Endothelial cell of umbilical vein (primary cell): ENCODE measurements around the gene COX8A. TPM values are rescaled to one million over a fixed set of nuclear protein-coding genes. Genes with fewer than 3 reads are reported as not detected.

Experiments
- BruUV-seq: library from RNA; stranded (reverse); fragments of 400-500 nt; replicated peaks from 2 replicates; lab custom pipeline; 2021; lab: Mats Ljungman, UMichigan
- CTCF ChIA-PET: fragments of 300-600, 350-600 bp; sonication (Branson Sonifier 250); formaldehyde crosslinking; loops from one replicate; lab custom pipeline; 2021; ENCODE audit warnings: antibody characterized with exemption, inconsistent platforms; lab: Charles Lee
- POLR2A ChIA-PET: fragments of 300-600, 350-600 bp; sonication (Branson Sonifier 250); formaldehyde crosslinking; loops from one replicate; lab custom pipeline; 2021; ENCODE audit warnings: antibody characterized with exemption, inconsistent platforms; lab: Charles Lee
- DNase-seq: peaks from one replicate; pipeline ENCODE4 v3.0.0-alpha.2; 2011; ENCODE audit warnings: low read depth, low spot score
- FAIRE-seq: peaks from 2 replicates; lab custom pipeline; 2011; peaks lifted over from hg19 to GRCh38; lab: Jason Lieb, UNC
- H2AFZ ChIP-seq: 2 replicates; pipeline ENCODE4 v1.6.0; 2012; ENCODE audit warnings: low read depth, low read length, control low read depth, inconsistent platforms
- H3K27ac ChIP-seq: 2 replicates; pipeline ENCODE4 v1.5.1; 2011; ENCODE audit warnings: low read depth, mild to moderate bottlenecking, control low read depth, low read length, moderate library complexity; ENCODE audit not compliant: insufficient read depth
- H3K27me3 ChIP-seq, 2 experiments: 2 replicates each; pipeline versions ENCODE4 v1.6.0 to v1.6.1; 2011; ENCODE audit warnings: low read length in 2 of 2, mixed read lengths in 1 of 2; ENCODE audit not compliant: control insufficient read depth in 2 of 2, insufficient read depth in 2 of 2
- H3K36me3 ChIP-seq, 2 experiments: 2 replicates in 1 of 2; 3 replicates in 1 of 2; pipeline ENCODE4 v1.5.1; 2011; ENCODE audit warnings: low read length in 2 of 2, mild to moderate bottlenecking in 1 of 2, moderate library complexity in 1 of 2; ENCODE audit not compliant: control insufficient read depth in 2 of 2, insufficient read depth in 2 of 2; ENCODE audit errors: extremely low read depth in 1 of 2
- H3K4me1 ChIP-seq: 3 replicates; pipeline ENCODE4 v1.5.1; 2011; ENCODE audit warnings: mild to moderate bottlenecking, low read length; ENCODE audit not compliant: control insufficient read depth, insufficient read depth; ENCODE audit errors: extremely low read depth
- H3K4me2 ChIP-seq: 2 replicates; pipeline ENCODE4 v1.6.1; 2011; ENCODE audit warnings: low read length, control low read depth, mixed read lengths; ENCODE audit not compliant: insufficient read depth
- H3K4me3 ChIP-seq, 3 experiments: fragments of 200-600 bp in 1 of 3; sonication (generic), shearing (Covaris generic) in 1 of 3; replicated peaks in 1 of 3; 2 replicates each; pipeline ENCODE4 v1.5.1; 2011 to 2016; ENCODE audit warnings: control low read depth in 3 of 3, low read length in 3 of 3, mild to moderate bottlenecking in 2 of 3, inconsistent platforms in 1 of 3, low read depth in 1 of 3, moderate library complexity in 1 of 3; ENCODE audit not compliant: insufficient read depth in 1 of 3
- H3K79me2 ChIP-seq: 2 replicates; pipeline ENCODE4 v1.6.0; 2012; ENCODE audit warnings: low read length, inconsistent platforms; ENCODE audit not compliant: control insufficient read depth, insufficient read depth
- H3K9ac ChIP-seq: replicated peaks from 2 replicates; pipeline ENCODE3; 2011; ENCODE audit warnings: low read length, control low read depth; ENCODE audit not compliant: insufficient read depth; ENCODE audit errors: extremely low read depth
- H3K9me1 ChIP-seq: replicated peaks from 3 replicates; pipeline ENCODE4 v1.6.0; 2011; ENCODE audit warnings: mild to moderate bottlenecking, low read length; ENCODE audit not compliant: control insufficient read depth, insufficient read depth; ENCODE audit errors: extremely low read depth
- H3K9me3 ChIP-seq: replicated peaks from 2 replicates; pipeline ENCODE4 v1.5.1; 2012; ENCODE audit warnings: low read length, inconsistent platforms; ENCODE audit not compliant: control insufficient read depth, insufficient read depth
- H4K20me1 ChIP-seq: replicated peaks from 2 replicates; pipeline ENCODE3; 2011; ENCODE audit warnings: mild to moderate bottlenecking, low read length; ENCODE audit not compliant: control insufficient read depth, insufficient read depth; ENCODE audit errors: extremely low read depth
- EZH2 ChIP-seq: IDR thresholded peaks from 2 replicates; pipeline ENCODE4 v1.6.1; 2012; ENCODE audit warnings: borderline replicate concordance, low read depth, mild to moderate bottlenecking, moderate library complexity, low read length, inconsistent platforms; ENCODE audit not compliant: severe bottlenecking
- FOS ChIP-seq: IDR thresholded peaks from 2 replicates; pipeline ENCODE4 v1.6.1; 2011; ENCODE audit warnings: mild to moderate bottlenecking, low read length, moderate library complexity, borderline replicate concordance; ENCODE audit not compliant: insufficient read depth
- GATA2 ChIP-seq: IDR thresholded peaks from 2 replicates; pipeline ENCODE4 v1.7.0; 2011; ENCODE audit warnings: low read depth, mild to moderate bottlenecking, moderate library complexity, mixed read lengths, low read length; ENCODE audit not compliant: insufficient read length, insufficient read depth
- JUN ChIP-seq: IDR thresholded peaks from 2 replicates; pipeline ENCODE4 v1.6.1; 2011; ENCODE audit warnings: borderline replicate concordance, low read depth; ENCODE audit not compliant: insufficient read length, insufficient read depth
- MYC ChIP-seq: IDR thresholded peaks from one replicate; pipeline ENCODE4 v1.6.1; 2011; ENCODE audit warnings: mild to moderate bottlenecking, low read depth, low read length
- POLR2A ChIP-seq: IDR thresholded peaks from 2 replicates; pipeline ENCODE4 v1.6.1; 2012; ENCODE audit warnings: low read depth, mild to moderate bottlenecking, control low read depth, low read length
- POLR2AphosphoS5 ChIP-seq: IDR thresholded peaks from 2 replicates; pipeline ENCODE4 v1.6.1; 2012; ENCODE audit warnings: low read depth, mild to moderate bottlenecking, control low read depth, low read length, moderate library complexity; ENCODE audit not compliant: insufficient read depth
- dilution Hi-C: fragments of 300-500 bp; cut with MboI; formaldehyde crosslinking; loops from one replicate; pipeline ENCODE4 v1.15.0; 2019; ENCODE audit warnings: low sequenced_read_pairs; ENCODE audit not compliant: extremely low pct_ligation_motif_present
- intact Hi-C: fragments of 100-400 bp; cut with micrococcal nuclease; formaldehyde crosslinking; loops from one replicate; pipeline ENCODE4 v1.10.0; 2022
- polyA plus RNA-seq, 4 experiments: library from polyadenylated mRNA; depleted of rRNA in 3 of 4; stranded (reverse) in 3 of 4; unstranded in 1 of 4; fragments of >200 nt; gene quantifications; 2 replicates each; pipeline versions ENCODE4 v1.2.1 to v1.2.3, GENCODE V29; 2011 to 2012; ENCODE audit warnings: missing spikeins in 1 of 4
- total RNA-seq: library from RNA; stranded (reverse); gene quantifications from 2 replicates; pipeline ENCODE4 v1.2.3, GENCODE V29; 2021
- TF ChIP-seq, protein P1 (sequence below), 2 donors: IDR thresholded peaks; 1 replicate in 1 of 2; 2 replicates in 1 of 2; pipeline ENCODE4 v1.5.1; 2011; ENCODE audit warnings: low read length in 2 of 2, mild to moderate bottlenecking in 2 of 2, moderate library complexity in 2 of 2, control low read depth in 1 of 2, inconsistent platforms in 1 of 2, low read depth in 1 of 2; ENCODE audit not compliant: insufficient read depth in 1 of 2; ENCODE audit errors: extremely low read depth in 1 of 2
- TF ChIP-seq, protein P2 (sequence below): IDR thresholded peaks from 2 replicates; pipeline ENCODE4 v1.6.1; 2011; ENCODE audit not compliant: insufficient read depth, insufficient read length

COX8A gene
- total and polyA plus RNA-seq, 2 donors (not counting 3 experiments of a cell fraction or from before 2014, with no cell fraction given), result 339 to 930 TPM

DNA sequence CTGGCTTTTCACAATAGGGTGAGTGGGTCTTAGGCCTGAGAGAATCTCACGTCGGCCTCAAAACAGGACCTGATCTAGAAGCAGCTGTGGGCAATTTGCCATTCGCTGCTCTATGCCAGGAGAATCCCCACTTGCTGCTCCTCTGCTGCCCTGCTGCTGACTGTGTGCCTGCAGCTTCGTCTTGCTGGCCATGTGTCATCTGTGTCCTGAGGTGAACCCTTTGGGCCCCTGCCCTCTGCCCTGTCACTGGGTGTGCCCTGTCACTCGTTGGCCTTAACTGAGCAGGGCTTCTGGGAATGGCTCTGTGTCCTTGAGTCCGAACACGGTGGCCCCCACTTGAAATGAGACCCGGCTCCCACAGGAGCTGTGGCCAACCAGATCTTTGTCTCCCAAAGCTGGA, 29.4 kb upstream of the COX8A start:
- Histone ChIP-seq H3K4me3 (no peak overlapping the region), H3K27me3 (no peaks in the 10 kb centered on the region), H3K9ac (no peak overlapping the region), H3K36me3 (peaks cover 2 to 11% of the 10 kb centered on the region in 2 experiments), H3K9me3 (no peaks in the 10 kb centered on the region), H2AFZ (no peak overlapping the region), H3K4me1 (no peaks in the 10 kb centered on the region), H3K4me2 (no peak overlapping the region), H4K20me1 (no peaks in the 10 kb centered on the region), H3K9me1 (no peaks in the 10 kb centered on the region), H3K27ac (no peak overlapping the region), H3K79me2 (peaks cover 19% of the 10 kb centered on the region)
- ChIA-PET CTCF (interaction anchor here (0.7 to 6.9 kb wide), 17 partner anchors 10 to 306 kb away, joined by 3 to 264 read pairs (median 9); partner anchors contain the start of genes MARK2, RCOR2 and ZFTA), POLR2A (no interaction called here)
- TF ChIP-seq, protein P1, sequence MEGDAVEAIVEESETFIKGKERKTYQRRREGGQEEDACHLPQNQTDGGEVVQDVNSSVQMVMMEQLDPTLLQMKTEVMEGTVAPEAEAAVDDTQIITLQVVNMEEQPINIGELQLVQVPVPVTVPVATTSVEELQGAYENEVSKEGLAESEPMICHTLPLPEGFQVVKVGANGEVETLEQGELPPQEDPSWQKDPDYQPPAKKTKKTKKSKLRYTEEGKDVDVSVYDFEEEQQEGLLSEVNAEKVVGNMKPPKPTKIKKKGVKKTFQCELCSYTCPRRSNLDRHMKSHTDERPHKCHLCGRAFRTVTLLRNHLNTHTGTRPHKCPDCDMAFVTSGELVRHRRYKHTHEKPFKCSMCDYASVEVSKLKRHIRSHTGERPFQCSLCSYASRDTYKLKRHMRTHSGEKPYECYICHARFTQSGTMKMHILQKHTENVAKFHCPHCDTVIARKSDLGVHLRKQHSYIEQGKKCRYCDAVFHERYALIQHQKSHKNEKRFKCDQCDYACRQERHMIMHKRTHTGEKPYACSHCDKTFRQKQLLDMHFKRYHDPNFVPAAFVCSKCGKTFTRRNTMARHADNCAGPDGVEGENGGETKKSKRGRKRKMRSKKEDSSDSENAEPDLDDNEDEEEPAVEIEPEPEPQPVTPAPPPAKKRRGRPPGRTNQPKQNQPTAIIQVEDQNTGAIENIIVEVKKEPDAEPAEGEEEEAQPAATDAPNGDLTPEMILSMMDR (IDR thresholded peaks at IDR 0.05; ENCODE audit: extremely low read depth in 1 of 2, insufficient read depth in 1 of 2, low read depth in 1 of 2, low read length in 2 of 2), result no peak
- TF ChIP-seq, protein P2, sequence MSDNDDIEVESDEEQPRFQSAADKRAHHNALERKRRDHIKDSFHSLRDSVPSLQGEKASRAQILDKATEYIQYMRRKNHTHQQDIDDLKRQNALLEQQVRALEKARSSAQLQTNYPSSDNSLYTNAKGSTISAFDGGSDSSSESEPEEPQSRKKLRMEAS, result no peak
- TF ChIP-seq JUN (no peak), MYC (no peak), EZH2 (no peak), POLR2A (no peak), GATA2 (no peak), POLR2AphosphoS5 (no peak), FOS (no peak)
- DNase-seq (no peak), FAIRE-seq (no peak)
- intact Hi-C loops, result no loop called here
- dilution Hi-C loops, result no loop called here
- no TSS peak for BruUV-seq
